Measurements from ENCODE around the gene FMO1. TPM values are rescaled to one million over a fixed set of nuclear protein-coding genes. Genes with fewer than 3 reads are reported as not detected.
"Not testable (repeated sequence)": the region's sequence is repeated elsewhere in the genome, so short reads cannot be mapped to it uniquely, and the experiment has no call there.

FMO1 gene
- total RNA-seq, 5 donors from 2014 or later (not counting 1 experiment from before 2014, with no cell fraction given), result not detected

GRCh38 chr1:171233183-171233582 is 15.1 kb upstream of the FMO1 start:
- CTCF ChIA-PET, result no interaction called here
- Mint-ChIP-seq H3K4me3 (no peak overlapping the region), H3K9me3 (peaks cover 0 to 10% (median 4%) of the 10 kb centered on the region in 3 donors)

GRCh38 chr1:171236231-171236630 is 12.1 kb upstream of the FMO1 start:
- ATAC-seq (replicated peaks in 1 of 4); H3K4me3 ChIP-seq (ENCODE audit: control insufficient read depth in 1 of 2, extremely low read depth in 1 of 2, low read length in 1 of 2); H3K36me3 ChIP-seq (ENCODE audit: control insufficient read depth in 2 of 2, extremely low read depth in 1 of 2, insufficient read depth in 1 of 2, low read length in 1 of 2); H3K36me3 Mint-ChIP-seq; H3K4me3 Mint-ChIP-seq; POLR2A ChIA-PET; H3K9me3 ChIP-seq; H3K27ac ChIP-seq (ENCODE audit: low read length); H3K4me1 Mint-ChIP-seq; H3K4me1 ChIP-seq (ENCODE audit: control insufficient read depth in 1 of 2, extremely low read depth in 1 of 2, insufficient read depth in 2 of 2, low read length in 2 of 2); CTCF ChIA-PET; DNase-seq; H3K27ac Mint-ChIP-seq: not testable (repeated sequence)
- Mint-ChIP-seq H3K9me3 (peaks cover 17 to 21% (median 18%) of the 10 kb centered on the region in 3 donors), H3K27me3 (peaks cover 33 to 39% of the 10 kb centered on the region in 2 donors)
- no CpG with 5 or more reads among the region's 4 CpGs for WGBS (ENCODE audit: insufficient coverage)
- peaks cover 0 to 11% of the 10 kb centered on the region in 2 experiments for H3K27me3 ChIP-seq (replicated peaks in 1 of 2; ENCODE audit: control insufficient read depth in 2 of 2, extremely low read depth in 1 of 2, insufficient read depth in 2 of 2, low read length in 1 of 2)

More at GRCh38 chr1:171233183-171233582, 15.1 kb upstream of the FMO1 start:
- Histone ChIP-seq H3K36me3 (ENCODE audit: control insufficient read depth in 2 of 2, extremely low read depth in 1 of 2, insufficient read depth in 1 of 2, low read length in 1 of 2) (no peaks in the 10 kb centered on the region), H3K4me1 (ENCODE audit: control insufficient read depth in 1 of 2, extremely low read depth in 1 of 2, insufficient read depth in 2 of 2, low read length in 2 of 2) (no peaks in the 10 kb centered on the region), H3K27ac (ENCODE audit: low read length) (no peak overlapping the region), H3K27me3 (replicated peaks in 1 of 2; ENCODE audit: control insufficient read depth in 2 of 2, extremely low read depth in 1 of 2, insufficient read depth in 2 of 2, low read length in 1 of 2) (peaks cover 0 to 11% of the 10 kb centered on the region in 2 experiments), H3K9me3 (no peaks in the 10 kb centered on the region), H3K4me3 (ENCODE audit: control insufficient read depth in 1 of 2, extremely low read depth in 1 of 2, low read length in 1 of 2) (no peak overlapping the region)
- Mint-ChIP-seq H3K27ac (no peak overlapping the region), H3K36me3 (no peaks in the 10 kb centered on the region), H3K4me1 (no peaks in the 10 kb centered on the region), H3K27me3 (peaks cover 20 to 23% of the 10 kb centered on the region in 2 donors)
- no peak for DNase-seq
- no CpG with 5 or more reads among the region's 1 CpG for WGBS (ENCODE audit: insufficient coverage)
- no peak for ATAC-seq (replicated peaks in 1 of 4)
- POLR2A ChIA-PET, result no interaction called here

GRCh38 chr1:171243878-171244277 is 4.4 kb upstream of the FMO1 start:
- Histone ChIP-seq H3K9me3 (no peaks in the 10 kb centered on the region), H3K4me3 (ENCODE audit: control insufficient read depth in 1 of 2, extremely low read depth in 1 of 2, low read length in 1 of 2) (no peak overlapping the region), H3K4me1 (ENCODE audit: control insufficient read depth in 1 of 2, extremely low read depth in 1 of 2, insufficient read depth in 2 of 2, low read length in 2 of 2) (no peaks in the 10 kb centered on the region), H3K27ac (ENCODE audit: low read length) (no peak overlapping the region), H3K36me3 (ENCODE audit: control insufficient read depth in 2 of 2, extremely low read depth in 1 of 2, insufficient read depth in 1 of 2, low read length in 1 of 2) (no peaks in the 10 kb centered on the region), H3K27me3 (replicated peaks in 1 of 2; ENCODE audit: control insufficient read depth in 2 of 2, extremely low read depth in 1 of 2, insufficient read depth in 2 of 2, low read length in 1 of 2) (peaks cover 0 to 7% of the 10 kb centered on the region in 2 experiments)
- Mint-ChIP-seq H3K27me3 (peaks cover 24 to 27% of the 10 kb centered on the region in 2 donors), H3K9me3 (peaks cover 8 to 11% (median 11%) of the 10 kb centered on the region in 3 donors), H3K36me3 (no peaks in the 10 kb centered on the region), H3K27ac (no peak overlapping the region), H3K4me3 (no peak overlapping the region), H3K4me1 (no peaks in the 10 kb centered on the region)
- WGBS (ENCODE audit: insufficient coverage), result 78% methylated on average over 3 of the region's 4 CpGs
- ATAC-seq (replicated peaks in 1 of 4) (no peak), DNase-seq (no peak)
- CTCF ChIA-PET, result interaction anchor here (2.0 to 4.0 kb wide), 2 partner anchors 70 kb away, joined by 6 to 12 read pairs; partner anchors contain the start of gene FMO4 (in 2 of the 2)
- POLR2A ChIA-PET, result no interaction called here

GRCh38 chr1:171245458-171246064 is 2.7 kb upstream of the FMO1 start:
- ChIA-PET CTCF (interaction anchor here (0.6 to 3.5 kb wide), 5 partner anchors 29 to 1359 kb away, joined by 3 to 83 read pairs (median 5); partner anchors contain the start of gene FMO4 (in 2 of the 2)), POLR2A (interaction anchor here in 1 of 2 donors (0.6 kb wide), 1 partner anchor 1426 kb away, joined by 3 read pairs; no protein-coding TSS in a partner anchor)
- Mint-ChIP-seq H3K4me1 (no peaks in the 10 kb centered on the region), H3K27ac (no peak overlapping the region), H3K4me3 (no peak overlapping the region), H3K36me3 (no peaks in the 10 kb centered on the region), H3K27me3 (peaks cover 14 to 32% of the 10 kb centered on the region in 2 donors), H3K9me3 (no peaks in the 10 kb centered on the region)
- peak in 1 of 4 experiments; percentile 43 for ATAC-seq (replicated peaks in 1 of 4)
- Histone ChIP-seq H3K27ac (ENCODE audit: low read length) (no peak overlapping the region), H3K27me3 (replicated peaks in 1 of 2; ENCODE audit: control insufficient read depth in 2 of 2, extremely low read depth in 1 of 2, insufficient read depth in 2 of 2, low read length in 1 of 2) (peaks cover 0 to 7% of the 10 kb centered on the region in 2 experiments), H3K36me3 (ENCODE audit: control insufficient read depth in 2 of 2, extremely low read depth in 1 of 2, insufficient read depth in 1 of 2, low read length in 1 of 2) (no peaks in the 10 kb centered on the region), H3K4me1 (ENCODE audit: control insufficient read depth in 1 of 2, extremely low read depth in 1 of 2, insufficient read depth in 2 of 2, low read length in 2 of 2) (no peaks in the 10 kb centered on the region), H3K4me3 (ENCODE audit: control insufficient read depth in 1 of 2, extremely low read depth in 1 of 2, low read length in 1 of 2) (no peak overlapping the region), H3K9me3 (no peaks in the 10 kb centered on the region)
- peak in 5 of 35 experiments; percentile 3 to 51 (median 10) for DNase-seq
- WGBS (ENCODE audit: insufficient coverage), result no CpG with 5 or more reads among the region's 6 CpGs

GRCh38 chr1:171247501-171247900 is 793 bp upstream of the FMO1 start:
- H3K9me3 ChIP-seq, result no peaks in the 10 kb centered on the region
- no peaks in the 10 kb centered on the region for H3K9me3 Mint-ChIP-seq
- H3K36me3 ChIP-seq (ENCODE audit: control insufficient read depth in 2 of 2, extremely low read depth in 1 of 2, insufficient read depth in 1 of 2, low read length in 1 of 2), result no peaks in the 10 kb centered on the region
- no peak overlapping the region for H3K27ac ChIP-seq (ENCODE audit: low read length)
- peaks cover 7 to 15% of the 10 kb centered on the region in 2 experiments for H3K27me3 ChIP-seq (replicated peaks in 1 of 2; ENCODE audit: control insufficient read depth in 2 of 2, extremely low read depth in 1 of 2, insufficient read depth in 2 of 2, low read length in 1 of 2)
- H3K4me1 ChIP-seq (ENCODE audit: control insufficient read depth in 1 of 2, extremely low read depth in 1 of 2, insufficient read depth in 2 of 2, low read length in 2 of 2), result peaks cover 0 to 15% of the 10 kb centered on the region in 2 experiments
- peaks cover 26 to 35% of the 10 kb centered on the region in 2 donors for H3K27me3 Mint-ChIP-seq
- ATAC-seq (replicated peaks in 1 of 4) (no peak), DNase-seq (no peak)
- H3K4me3 Mint-ChIP-seq, result no peak overlapping the region
- no peak overlapping the region for H3K4me3 ChIP-seq (ENCODE audit: control insufficient read depth in 1 of 2, extremely low read depth in 1 of 2, low read length in 1 of 2)
- H3K27ac Mint-ChIP-seq, result no peak overlapping the region
- ChIA-PET CTCF (interaction anchor here (0.6 to 3.5 kb wide), 4 partner anchors 66 to 558 kb away, joined by 3 to 22 read pairs (median 4); partner anchors contain the start of gene FMO4 (in 2 of the 2)), POLR2A (no interaction called here)
- 100% methylated on average over 1 of the region's 4 CpGs for WGBS (ENCODE audit: insufficient coverage)
- peaks cover 4 to 12% (median 10%) of the 10 kb centered on the region in 3 donors for H3K4me1 Mint-ChIP-seq
- no peaks in the 10 kb centered on the region for H3K36me3 Mint-ChIP-seq

GRCh38 chr1:171248841-171249240 is 547 bp downstream of the FMO1 start:
- H3K4me3 ChIP-seq (ENCODE audit: control insufficient read depth in 1 of 2, extremely low read depth in 1 of 2, low read length in 1 of 2), result no peak overlapping the region
- no peaks in the 10 kb centered on the region for H3K9me3 Mint-ChIP-seq
- peaks cover 0 to 16% of the 10 kb centered on the region in 2 experiments for H3K4me1 ChIP-seq (ENCODE audit: control insufficient read depth in 1 of 2, extremely low read depth in 1 of 2, insufficient read depth in 2 of 2, low read length in 2 of 2)
- no peak overlapping the region for H3K4me3 Mint-ChIP-seq
- no peaks in the 10 kb centered on the region for H3K36me3 Mint-ChIP-seq
- peaks cover 34 to 37% of the 10 kb centered on the region in 2 donors for H3K27me3 Mint-ChIP-seq
- no peak for ATAC-seq (replicated peaks in 1 of 4)
- WGBS (ENCODE audit: insufficient coverage), result no CpG with 5 or more reads among the region's 1 CpG
- H3K4me1 Mint-ChIP-seq, result peaks cover 6 to 17% (median 11%) of the 10 kb centered on the region in 3 donors
- H3K27ac ChIP-seq (ENCODE audit: low read length), result no peak overlapping the region
- H3K27me3 ChIP-seq (replicated peaks in 1 of 2; ENCODE audit: control insufficient read depth in 2 of 2, extremely low read depth in 1 of 2, insufficient read depth in 2 of 2, low read length in 1 of 2), result peaks cover 7 to 21% of the 10 kb centered on the region in 2 experiments
- ChIA-PET POLR2A (no interaction called here), CTCF (interaction anchor here in 1 of 2 donors (0.5 to 1.5 kb wide), 2 partner anchors 12 to 65 kb away, joined by 4 to 5 read pairs; partner anchors contain the start of gene FMO4)
- H3K36me3 ChIP-seq (ENCODE audit: control insufficient read depth in 2 of 2, extremely low read depth in 1 of 2, insufficient read depth in 1 of 2, low read length in 1 of 2), result no peaks in the 10 kb centered on the region
- H3K9me3 ChIP-seq, result no peaks in the 10 kb centered on the region
- H3K27ac Mint-ChIP-seq, result no peak overlapping the region
- no peak for DNase-seq

Data from T-cell (primary cell).